Measurements from ENCODE around the gene SAMD7. TPM values are rescaled to one million over a fixed set of nuclear protein-coding genes. Genes with fewer than 3 reads are reported as not detected.

The SAMD7 gene
- total RNA-seq, 1 donor from 2014 or later = not detected

DNA sequence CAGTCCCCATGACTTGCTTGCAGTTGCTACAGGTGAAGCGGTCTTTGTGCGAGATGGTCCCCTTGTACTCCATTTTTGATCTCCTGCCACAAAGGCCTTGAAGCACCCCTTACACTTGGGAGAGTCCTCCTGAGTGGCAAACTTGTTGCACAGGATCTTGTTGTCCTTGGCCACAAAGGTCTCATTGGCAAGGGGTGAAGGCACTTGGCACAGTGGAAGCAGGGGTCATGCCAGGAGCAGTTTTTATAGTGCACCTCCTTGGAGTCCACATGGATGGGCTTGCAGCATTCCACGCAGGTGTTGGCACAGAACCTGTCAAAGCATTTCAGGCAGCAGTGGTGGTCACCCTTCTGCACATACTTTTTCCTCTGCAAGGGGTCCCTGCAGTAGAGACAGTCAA lies 35.0 kb downstream of the SAMD7 start:
- H3K36me3 ChIP-seq (ENCODE audit: control insufficient read depth, insufficient read depth, low read length) = no peaks in the 10 kb centered on the region
- TF ChIP-seq, protein P1, sequence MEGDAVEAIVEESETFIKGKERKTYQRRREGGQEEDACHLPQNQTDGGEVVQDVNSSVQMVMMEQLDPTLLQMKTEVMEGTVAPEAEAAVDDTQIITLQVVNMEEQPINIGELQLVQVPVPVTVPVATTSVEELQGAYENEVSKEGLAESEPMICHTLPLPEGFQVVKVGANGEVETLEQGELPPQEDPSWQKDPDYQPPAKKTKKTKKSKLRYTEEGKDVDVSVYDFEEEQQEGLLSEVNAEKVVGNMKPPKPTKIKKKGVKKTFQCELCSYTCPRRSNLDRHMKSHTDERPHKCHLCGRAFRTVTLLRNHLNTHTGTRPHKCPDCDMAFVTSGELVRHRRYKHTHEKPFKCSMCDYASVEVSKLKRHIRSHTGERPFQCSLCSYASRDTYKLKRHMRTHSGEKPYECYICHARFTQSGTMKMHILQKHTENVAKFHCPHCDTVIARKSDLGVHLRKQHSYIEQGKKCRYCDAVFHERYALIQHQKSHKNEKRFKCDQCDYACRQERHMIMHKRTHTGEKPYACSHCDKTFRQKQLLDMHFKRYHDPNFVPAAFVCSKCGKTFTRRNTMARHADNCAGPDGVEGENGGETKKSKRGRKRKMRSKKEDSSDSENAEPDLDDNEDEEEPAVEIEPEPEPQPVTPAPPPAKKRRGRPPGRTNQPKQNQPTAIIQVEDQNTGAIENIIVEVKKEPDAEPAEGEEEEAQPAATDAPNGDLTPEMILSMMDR (IDR thresholded peaks at IDR 0.05; ENCODE audit: insufficient read depth, low read length, poor library complexity, severe bottlenecking) = no peak
- no peak for DNase-seq (ENCODE audit: low read depth)
- no peak overlapping the region for H3K4me3 ChIP-seq (ENCODE audit: low read depth, low read length)
- H3K27me3 ChIP-seq (ENCODE audit: control insufficient read depth, insufficient read depth, low read length) = no peaks in the 10 kb centered on the region

DNA sequence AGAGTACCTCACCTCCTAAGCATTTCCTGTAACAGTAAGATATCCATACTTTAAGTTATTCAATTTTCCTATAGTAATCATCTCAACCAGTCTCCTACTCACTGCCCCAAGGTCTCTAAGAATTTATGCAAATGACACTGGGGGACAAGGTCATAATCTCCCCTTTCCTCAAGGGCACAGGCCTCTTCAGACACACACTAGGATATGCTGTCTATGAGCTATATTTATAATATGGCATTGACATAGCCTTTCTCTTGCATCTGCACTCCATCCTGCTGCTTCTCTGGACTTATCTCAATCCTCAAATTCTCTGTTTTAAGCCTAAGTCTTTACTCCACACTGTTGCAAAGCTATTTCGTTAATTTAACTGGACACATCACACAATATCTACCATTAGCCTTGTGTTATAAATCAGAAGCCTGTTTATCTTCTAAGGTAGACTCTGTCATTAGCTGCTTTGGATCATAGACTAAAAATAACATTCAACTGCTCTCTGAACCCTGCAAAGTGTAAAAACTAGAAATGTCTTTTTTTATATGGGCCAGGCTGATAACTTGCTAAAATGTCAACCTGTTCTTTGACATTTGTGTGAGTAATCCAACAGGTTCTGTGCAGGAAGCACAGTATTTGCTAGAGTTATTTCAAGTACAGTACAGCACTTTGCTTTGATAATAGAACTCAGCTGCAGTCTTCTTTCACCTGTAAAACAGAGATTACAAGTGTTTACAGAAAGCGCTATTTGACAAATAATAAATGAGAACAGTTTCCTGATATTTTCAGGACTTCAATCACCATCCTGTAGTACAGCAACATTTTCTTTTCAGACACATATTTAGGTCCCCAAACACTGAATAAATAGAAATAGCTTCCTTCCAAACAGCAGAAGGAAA lies 37.4 kb downstream of the SAMD7 start:
- no peak for DNase-seq (ENCODE audit: low read depth)
- TF ChIP-seq, protein P1 (IDR thresholded peaks at IDR 0.05; ENCODE audit: insufficient read depth, low read length, poor library complexity, severe bottlenecking) = no peak
- H3K27me3 ChIP-seq (ENCODE audit: control insufficient read depth, insufficient read depth, low read length) = no peaks in the 10 kb centered on the region
- H3K36me3 ChIP-seq (ENCODE audit: control insufficient read depth, insufficient read depth, low read length) = no peaks in the 10 kb centered on the region
- no peak overlapping the region for H3K4me3 ChIP-seq (ENCODE audit: low read depth, low read length)

DNA sequence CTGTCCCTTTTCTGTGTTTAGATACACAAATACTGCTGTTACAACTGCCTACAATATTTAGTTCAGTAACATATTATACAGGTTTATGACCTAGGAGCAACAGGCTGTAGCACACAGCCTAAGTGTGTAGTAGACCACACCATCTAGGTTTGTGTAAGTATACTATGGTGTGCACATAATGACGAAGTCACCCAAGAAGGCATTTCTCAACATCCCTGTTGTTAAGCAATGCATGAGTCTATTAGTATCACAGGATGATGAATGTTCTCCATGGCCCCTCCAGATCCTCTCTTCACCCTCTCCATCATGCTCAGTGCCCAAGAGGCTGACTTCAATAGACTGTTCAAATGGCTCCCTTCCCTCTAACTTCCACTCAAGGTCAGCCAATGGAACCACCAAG lies 40.7 kb downstream of the SAMD7 start:
- TF ChIP-seq, protein P1 (IDR thresholded peaks at IDR 0.05; ENCODE audit: insufficient read depth, low read length, poor library complexity, severe bottlenecking) = no peak
- no peak for DNase-seq (ENCODE audit: low read depth)
- no peaks in the 10 kb centered on the region for H3K27me3 ChIP-seq (ENCODE audit: control insufficient read depth, insufficient read depth, low read length)
- no peaks in the 10 kb centered on the region for H3K36me3 ChIP-seq (ENCODE audit: control insufficient read depth, insufficient read depth, low read length)
- no peak overlapping the region for H3K4me3 ChIP-seq (ENCODE audit: low read depth, low read length)

DNA sequence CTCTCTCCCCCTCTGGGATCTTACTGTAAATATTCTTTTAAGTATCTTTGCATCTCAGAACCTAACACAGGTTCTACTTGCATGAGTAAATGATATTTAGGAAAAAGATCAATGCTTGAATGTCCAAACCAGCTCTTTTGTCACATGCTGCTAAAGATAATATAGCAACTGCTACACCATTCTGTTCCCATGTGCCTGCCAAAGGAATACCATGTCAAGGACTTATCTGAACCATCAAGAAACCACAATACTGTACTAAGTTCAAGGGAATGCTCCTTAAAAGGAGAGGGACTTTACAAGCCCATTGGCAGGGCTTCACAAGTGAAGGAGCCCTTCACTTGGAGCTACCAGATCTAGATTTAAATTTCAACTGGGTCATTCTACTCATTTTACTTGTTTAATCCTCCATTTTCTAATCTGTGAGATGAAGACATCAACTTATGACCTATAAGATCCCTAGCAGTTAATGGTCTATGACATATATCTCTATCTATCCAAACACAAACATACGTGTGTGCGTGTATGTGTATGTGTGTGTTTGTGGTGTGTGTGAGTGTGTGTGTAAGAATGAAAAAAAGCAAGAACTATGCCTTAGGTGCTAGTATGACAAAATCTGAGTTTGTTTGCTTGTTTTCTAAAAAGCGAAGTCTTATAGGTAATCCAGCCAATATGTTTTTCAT lies 42.2 kb downstream of the SAMD7 start:
- H3K4me3 ChIP-seq (ENCODE audit: low read depth, low read length) = no peak overlapping the region
- TF ChIP-seq, protein P1 (IDR thresholded peaks at IDR 0.05; ENCODE audit: insufficient read depth, low read length, poor library complexity, severe bottlenecking) = no peak
- H3K36me3 ChIP-seq (ENCODE audit: control insufficient read depth, insufficient read depth, low read length) = no peaks in the 10 kb centered on the region
- DNase-seq (ENCODE audit: low read depth) = no peak
- H3K27me3 ChIP-seq (ENCODE audit: control insufficient read depth, insufficient read depth, low read length) = no peaks in the 10 kb centered on the region

DNA sequence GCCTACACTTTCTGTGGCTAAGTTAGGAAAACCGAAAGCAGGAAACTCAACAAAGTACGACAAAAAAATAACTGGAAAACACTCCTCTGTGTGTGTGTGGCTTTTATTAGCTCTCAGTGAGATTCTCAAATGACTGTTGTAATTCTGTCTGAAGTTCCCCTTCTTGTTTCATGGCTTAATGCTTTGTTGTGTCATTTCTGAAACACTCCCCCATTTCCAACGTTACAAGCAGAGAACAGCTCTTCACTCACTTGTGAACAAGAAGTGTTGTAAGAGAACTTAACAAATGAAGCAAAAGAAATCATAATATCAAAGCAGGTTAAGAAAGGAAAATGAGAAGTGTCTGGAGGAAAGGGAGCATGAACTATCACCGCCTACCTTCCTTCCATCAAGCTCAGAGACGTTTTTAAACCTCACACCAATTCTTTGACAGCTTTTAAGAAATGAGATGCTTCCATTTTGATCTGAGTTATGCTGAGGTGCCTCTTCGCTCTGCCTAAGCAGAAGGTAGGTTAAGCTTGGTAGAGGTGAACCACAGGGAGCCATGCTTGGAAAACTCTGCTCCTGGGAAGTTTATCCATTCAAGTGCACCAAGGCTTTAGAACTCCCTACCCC lies 42.9 kb downstream of the SAMD7 start:
- TF ChIP-seq, protein P1 (IDR thresholded peaks at IDR 0.05; ENCODE audit: insufficient read depth, low read length, poor library complexity, severe bottlenecking) = no peak
- no peaks in the 10 kb centered on the region for H3K36me3 ChIP-seq (ENCODE audit: control insufficient read depth, insufficient read depth, low read length)
- no peak overlapping the region for H3K4me3 ChIP-seq (ENCODE audit: low read depth, low read length)
- DNase-seq (ENCODE audit: low read depth) = no peak
- no peaks in the 10 kb centered on the region for H3K27me3 ChIP-seq (ENCODE audit: control insufficient read depth, insufficient read depth, low read length)

All from kidney epithelial cell (primary cell).